GM19438 (cell line): ENCODE measurements around the gene RABGGTA.
A peak's percentile ranks its signal among the peaks of the same experiment; 100 is the strongest.

ENCODE experiments used
- ATAC-seq: cut with Tn5 transposase; IDR thresholded peaks from one replicate; pipeline ENCODE4 v1.9.1; 2021; ENCODE audit warnings: low read depth; ENCODE audit not compliant: unreplicated experiment

RABGGTA gene

GRCh38 chr14:24307156-24307574 is 35.8 kb upstream of the RABGGTA start:
- no peak for ATAC-seq

DNA sequence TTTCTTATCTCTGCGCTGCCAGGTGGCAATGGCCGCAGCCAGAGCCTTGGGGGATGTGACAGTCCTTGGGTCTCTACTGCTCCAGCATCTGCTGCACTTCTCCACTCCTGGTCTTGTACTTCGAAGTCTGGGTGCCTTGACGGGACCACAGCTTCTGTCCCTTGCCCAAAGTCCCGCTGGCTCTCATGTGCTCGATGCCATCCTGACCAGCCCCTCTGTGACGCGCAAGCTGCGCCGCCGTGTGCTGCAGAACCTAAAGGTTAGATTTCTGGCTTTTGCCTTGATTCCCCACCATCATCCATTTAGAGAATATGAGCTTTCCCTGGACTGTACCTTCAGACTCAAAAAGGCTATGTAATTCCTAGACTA is 32.6 kb upstream of the RABGGTA start:
- no peak for ATAC-seq

DNA sequence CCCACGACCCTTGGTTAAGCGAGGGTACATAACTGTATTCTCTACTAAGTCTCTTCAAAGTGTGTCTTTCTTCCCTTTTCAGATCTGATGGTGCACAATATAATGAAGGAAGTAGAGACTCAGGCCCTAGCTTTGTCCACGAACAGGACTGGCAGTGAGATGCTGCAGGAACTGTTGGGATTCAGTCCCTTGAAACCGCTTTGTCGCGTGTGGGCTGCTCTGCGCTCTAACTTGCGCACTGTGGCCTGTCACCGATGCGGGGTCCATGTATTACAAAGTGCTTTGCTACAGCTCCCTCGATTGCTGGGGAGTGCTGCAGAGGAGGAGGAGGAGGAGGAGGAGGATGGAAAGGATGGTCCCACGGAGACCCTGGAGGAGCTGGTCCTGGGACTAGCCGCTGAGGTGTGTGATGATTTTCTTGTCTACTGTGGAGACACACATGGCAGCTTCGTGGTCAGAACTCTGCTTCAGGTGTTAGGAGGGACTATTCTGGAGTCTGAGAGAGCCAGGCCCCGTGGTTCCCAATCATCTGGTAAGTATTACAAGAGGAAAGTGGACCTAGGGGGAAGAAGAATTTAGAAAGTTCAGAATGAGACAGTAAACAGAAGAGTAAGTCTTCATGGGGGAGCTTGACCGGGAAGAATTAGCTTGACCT is 29.1 kb upstream of the RABGGTA start:
- ATAC-seq: no peak

- ATAC-seq: peak; percentile 72
Measured at GRCh38 chr14:24299255-24300191, 28.1 kb upstream of the RABGGTA start, which contains the start of the genes DHRS1 and NOP9. TSS of gene DHRS1 (minus strand) at chr14:24299780. CDS start at chr14:24299106, 674 bp downstream. TSS of gene NOP9 (plus strand) at chr14:24299850. CDS start at chr14:24299955, 105 bp downstream.

- ATAC-seq: no peak
Measured at GRCh38 chr14:24298892-24299254, 27.5 kb upstream of the RABGGTA start.

DNA sequence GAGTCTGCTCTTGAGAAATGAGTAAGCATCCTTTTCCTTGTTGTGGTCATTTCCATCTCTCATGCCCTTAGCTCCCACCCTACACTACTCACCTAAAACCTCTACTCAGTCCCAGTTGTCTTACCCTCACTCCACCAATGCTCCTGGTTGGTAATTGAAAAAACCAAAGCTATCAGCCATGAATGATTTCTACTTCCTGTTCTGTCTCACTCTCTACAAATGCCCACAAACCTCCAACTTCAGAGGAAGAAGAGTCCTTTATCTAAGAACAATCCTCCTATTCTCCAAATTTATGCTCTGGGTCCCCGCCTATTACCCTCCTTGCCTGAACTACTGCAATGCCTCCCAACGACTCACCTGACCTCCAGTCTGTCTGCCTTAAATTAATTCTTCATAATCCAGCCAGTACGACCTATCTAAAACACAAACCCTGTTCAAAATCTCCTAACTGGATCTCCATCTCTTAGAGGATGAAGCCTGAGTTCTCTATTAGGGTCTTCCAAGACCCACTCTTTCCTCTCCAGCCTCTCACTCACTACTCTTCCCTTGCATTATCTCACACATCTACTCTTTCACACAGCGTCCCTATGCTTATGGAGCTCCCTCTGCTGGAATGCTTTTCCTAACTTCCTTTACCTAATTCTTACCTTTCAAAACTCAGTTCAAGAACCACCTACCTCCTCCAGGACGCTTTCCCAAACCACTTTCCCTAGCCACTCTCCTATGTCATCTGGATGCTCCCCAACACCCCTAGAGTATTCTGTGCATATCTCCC is 26.0 kb upstream of the RABGGTA start:
- ATAC-seq: peak; percentile 7

GRCh38 chr14:24296341-24297157 is 25.2 kb upstream of the RABGGTA start:
- peak; percentile 41 for ATAC-seq

DNA sequence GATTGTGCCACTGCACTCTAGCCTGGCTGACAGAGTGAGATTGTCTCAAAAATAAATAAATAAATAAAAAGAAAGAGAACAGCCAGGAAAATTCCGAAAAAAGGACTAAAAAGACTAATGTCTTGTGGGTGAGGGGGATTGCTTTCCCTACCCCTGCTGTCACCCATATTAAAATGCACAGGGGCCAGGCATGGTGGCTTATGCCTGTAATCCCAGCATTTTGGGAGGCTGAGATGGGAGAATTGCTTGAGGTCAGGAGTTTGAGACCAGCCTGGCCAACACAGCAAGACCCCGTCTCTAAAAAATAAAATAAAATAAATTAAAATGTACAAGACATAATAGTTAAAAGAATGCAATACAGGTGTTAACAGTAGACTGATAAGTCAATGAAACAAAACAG is 22.1 kb upstream of the RABGGTA start:
- ATAC-seq: no peak

- no peak for ATAC-seq
Measured at GRCh38 chr14:24292118-24292807, 20.9 kb upstream of the RABGGTA start.

DNA sequence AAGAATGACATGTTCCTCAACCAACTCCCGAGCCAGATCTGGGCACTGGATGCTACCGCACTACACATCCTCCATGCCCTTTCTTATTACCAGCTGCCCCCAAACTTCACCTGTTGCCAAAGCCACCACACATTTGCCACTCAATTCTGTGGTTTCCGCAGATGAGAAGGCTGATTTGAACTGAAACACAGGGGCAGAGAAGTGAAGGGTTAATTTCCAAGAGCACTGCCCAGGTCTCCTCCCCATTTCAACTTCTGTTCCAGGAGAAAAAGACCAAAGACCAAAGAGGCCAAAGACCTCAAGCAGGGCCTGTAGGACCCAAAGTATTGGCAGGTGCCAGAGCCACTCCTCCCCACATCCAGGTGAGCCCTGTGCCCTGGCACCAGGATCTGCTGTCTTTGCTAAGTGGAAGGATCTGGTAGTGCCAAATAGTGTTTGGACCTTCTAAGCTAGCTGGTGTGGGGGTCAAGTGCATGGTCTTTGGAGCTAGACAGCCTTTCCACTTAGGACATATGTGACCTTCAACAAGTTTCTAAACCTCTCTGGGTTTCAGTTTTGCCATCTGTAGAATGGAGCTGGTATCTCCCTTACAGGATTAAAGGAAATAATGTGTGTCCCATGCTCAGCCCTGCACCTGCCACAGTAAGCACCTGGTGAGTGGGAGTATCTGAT is 20.2 kb upstream of the RABGGTA start:
- no peak for ATAC-seq

DNA sequence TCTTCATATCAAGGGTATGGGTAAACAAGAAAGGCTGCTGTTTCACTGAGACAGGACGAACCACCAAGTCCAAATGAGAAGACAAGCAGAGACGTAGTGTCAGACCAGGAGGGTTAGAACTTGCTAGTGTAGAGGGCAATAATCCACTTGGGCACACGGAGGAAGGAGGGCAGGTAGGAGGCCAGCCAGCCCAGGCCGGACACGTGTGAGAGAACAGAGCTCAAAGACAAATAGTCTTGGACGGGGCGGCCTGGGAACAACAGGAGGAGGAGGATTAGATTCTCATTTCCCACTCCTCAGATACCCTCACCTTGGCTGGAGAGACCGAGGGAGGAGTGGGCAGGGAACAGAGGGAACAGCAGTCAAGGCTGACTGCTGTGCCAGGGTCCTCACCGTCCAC is 19.3 kb upstream of the RABGGTA start:
- ATAC-seq: no peak

DNA sequence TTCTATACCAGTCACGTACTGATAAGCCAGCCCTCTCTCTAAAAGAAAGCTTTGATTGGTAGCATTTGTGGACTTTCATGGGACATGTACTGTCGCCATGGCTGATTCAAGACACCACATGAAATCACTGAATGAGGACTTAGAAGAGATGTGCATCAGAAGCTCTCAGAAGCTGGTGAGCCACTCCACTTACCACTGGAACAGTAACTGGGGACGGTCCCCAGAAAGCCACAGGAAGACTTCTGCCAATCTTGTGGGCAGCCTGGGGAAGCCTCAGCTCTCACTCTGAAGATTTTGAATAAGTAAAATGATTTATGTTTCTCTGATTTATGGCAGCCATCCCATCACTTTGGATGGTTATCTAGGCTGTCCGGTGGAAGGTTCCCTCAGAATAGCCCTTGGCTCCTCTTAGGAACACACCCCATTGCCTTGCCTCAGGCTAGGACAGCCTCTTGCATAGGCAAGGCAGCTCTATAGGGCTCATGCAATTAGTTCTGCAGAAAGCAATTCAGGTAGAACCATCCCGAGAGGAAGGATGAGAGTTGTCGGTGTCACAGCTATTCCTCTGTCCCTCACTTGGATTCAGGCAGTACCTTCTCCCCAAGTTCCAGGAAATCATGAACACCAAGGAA is 18.4 kb upstream of the RABGGTA start:
- ATAC-seq: peak; percentile 61

DNA sequence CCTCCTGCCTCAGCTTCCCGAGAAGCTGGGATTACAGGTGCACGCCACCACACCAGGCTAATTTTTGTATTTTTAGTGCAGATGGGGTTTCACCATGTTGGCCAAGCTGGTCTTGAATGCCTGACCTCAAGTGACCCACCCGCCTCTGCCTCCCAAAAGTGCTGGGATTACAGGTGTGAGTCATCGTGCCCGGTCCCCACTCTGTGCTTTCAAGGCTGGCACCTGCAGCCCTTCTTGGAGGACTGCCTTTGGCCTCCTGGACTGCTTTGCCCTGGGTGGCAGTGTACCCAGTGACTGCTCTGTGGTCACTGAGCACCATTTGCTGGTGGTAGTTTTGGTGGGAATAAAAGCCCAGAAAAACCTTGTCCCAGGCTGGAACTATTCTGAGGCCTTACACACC is 15.6 kb upstream of the RABGGTA start:
- ATAC-seq: no peak

GRCh38 chr14:24285351-24285750 is 14.0 kb upstream of the RABGGTA start:
- no peak for ATAC-seq

GRCh38 chr14:24284501-24285035 is 13.2 kb upstream of the RABGGTA start:
- no peak for ATAC-seq

DNA sequence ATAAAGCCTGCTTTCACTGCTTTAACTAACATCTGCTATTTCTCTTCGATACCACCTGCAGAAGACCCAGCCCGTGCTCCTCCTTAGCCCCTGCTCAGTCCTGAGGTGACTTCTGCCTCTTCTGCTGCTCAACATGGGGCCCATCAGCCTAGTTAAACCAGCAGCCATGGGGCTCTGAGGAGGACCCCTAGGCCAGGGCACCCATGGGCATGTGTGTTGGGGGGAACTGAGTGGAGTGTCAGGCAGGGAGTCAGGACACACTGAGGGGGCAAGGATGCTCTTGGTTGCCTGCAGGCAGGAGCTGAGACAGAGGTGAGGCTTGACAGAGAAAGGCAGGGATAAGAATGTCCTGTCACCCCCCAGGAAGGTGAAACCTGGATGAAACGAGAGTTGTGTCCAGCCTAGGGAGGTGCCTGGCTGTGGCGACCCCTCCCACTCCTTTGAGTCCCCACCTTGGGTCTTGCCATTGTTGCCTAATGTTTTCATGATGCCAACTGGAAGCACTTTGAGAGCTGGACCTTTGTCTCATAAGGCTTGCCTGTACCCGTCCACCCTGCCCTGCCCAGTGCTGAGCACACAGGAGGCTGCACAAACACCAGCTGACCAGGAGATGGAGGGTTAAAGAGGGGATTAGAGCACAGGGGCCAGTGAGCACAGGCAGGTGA is 12.5 kb upstream of the RABGGTA start:
- no peak for ATAC-seq

GRCh38 chr14:24282736-24283135 is 11.3 kb upstream of the RABGGTA start:
- ATAC-seq: no peak

DNA sequence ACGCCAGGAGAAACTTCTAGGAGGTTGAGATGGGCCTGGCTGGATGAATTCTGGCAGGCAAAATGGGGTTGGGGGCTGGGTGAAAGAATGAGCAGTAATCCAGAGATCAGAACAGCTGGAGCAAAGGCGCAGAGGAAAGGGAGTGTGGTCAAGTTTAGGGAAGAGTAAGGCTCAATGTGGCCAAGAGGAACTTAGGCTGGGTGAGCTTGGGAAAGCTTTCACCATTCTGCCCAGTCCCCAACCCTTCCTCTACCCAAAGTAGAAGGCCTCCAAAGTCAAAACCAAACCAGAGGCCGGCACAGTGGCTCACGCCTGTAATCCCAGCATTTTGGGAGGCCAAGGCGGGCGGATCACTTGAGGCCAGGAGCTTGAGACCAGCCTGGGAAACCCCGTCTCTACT is 10.2 kb upstream of the RABGGTA start:
- ATAC-seq: no peak
